Lung (tissue), 12 donors: ENCODE data around the gene CXCR1. TPM values are rescaled to one million over a fixed set of nuclear protein-coding genes. Genes with fewer than 3 reads are reported as not detected.

Experiments
- ATAC-seq: fragments of 200-7000 bp; cut with Tn5 transposase; one replicate; pipeline ENCODE4 v1.9.1; 2020; ENCODE audit warnings: moderate number of reproducible peaks; ENCODE audit not compliant: insufficient read depth, low FRiP score
- DNase-seq, 3 donors: peaks; one replicate each; pipeline ENCODE4 v3.0.0-alpha.2; 2013 to 2017
- H3K27ac ChIP-seq, 2 donors: one replicate each; pipeline ENCODE4 v1.5.1; 2013; ENCODE audit warnings: mild to moderate bottlenecking in 2 of 2, moderate library complexity in 2 of 2, control low read depth in 1 of 2, inconsistent platforms in 1 of 2, low read depth in 1 of 2, low read length in 1 of 2
- H3K27me3 ChIP-seq, 3 donors: one replicate each; pipeline ENCODE4 v1.5.1; 2013; ENCODE audit warnings: low read length in 2 of 3; ENCODE audit not compliant: control insufficient read depth in 3 of 3, insufficient read depth in 3 of 3
- H3K36me3 ChIP-seq, 4 donors: one replicate each; pipeline ENCODE4 v1.5.1; 2013; ENCODE audit warnings: low read length in 4 of 4, mild to moderate bottlenecking in 1 of 4, moderate library complexity in 1 of 4; ENCODE audit not compliant: control insufficient read depth in 4 of 4, insufficient read depth in 4 of 4
- H3K4me1 ChIP-seq, 5 donors: one replicate each; pipeline ENCODE4 v1.5.1; 2013; ENCODE audit warnings: low read length in 5 of 5, mild to moderate bottlenecking in 2 of 5, moderate library complexity in 1 of 5; ENCODE audit not compliant: control insufficient read depth in 5 of 5, insufficient read depth in 5 of 5
- H3K4me3 ChIP-seq: one replicate; pipeline ENCODE4 v1.5.1; 2013; ENCODE audit warnings: mild to moderate bottlenecking, control low read depth, moderate library complexity
- H3K9ac ChIP-seq, 2 donors: one replicate each; pipeline ENCODE4 v1.5.1; 2013; ENCODE audit warnings: low read length in 2 of 2, control low read depth in 1 of 2; ENCODE audit not compliant: insufficient read depth in 1 of 2
- H3K9me3 ChIP-seq, 4 donors: one replicate each; pipeline ENCODE4 v1.5.1; 2013; ENCODE audit warnings: low read length in 3 of 4, mild to moderate bottlenecking in 1 of 4, moderate library complexity in 1 of 4; ENCODE audit not compliant: control insufficient read depth in 4 of 4, insufficient read depth in 3 of 4
- WGBS, 2 donors: extraction: QIAGEN DNeasy Blood & Tissue Kit; methylation state at CpG; one replicate each; pipeline ENCODE4 v1.1.7; 2013; 5-methylcytosine and 5-hydroxymethylcytosine counted together
- polyA plus RNA-seq, 2 donors: library from polyadenylated mRNA; stranded (reverse); fragments of 200-250 nt; gene quantifications; one replicate each; pipeline ENCODE4 v1.2.1, GENCODE V29; 2013
- total RNA-seq, 2 donors: library from RNA; depleted of rRNA in 1 of 2; stranded (reverse); fragments of >200 nt in 1 of 2; gene quantifications; one replicate each; pipeline ENCODE4 v1.2.1, GENCODE V29; 2014 to 2021
- TF ChIP-seq, protein P1 (sequence below): IDR thresholded peaks from 2 replicates; pipeline ENCODE4 v1.5.1; 2012; ENCODE audit warnings: mild to moderate bottlenecking; ENCODE audit errors: control extremely low read depth, extremely low read depth
- donor health status: control.
- donor health status: control.
- donor health status: Bipolar disorder and iron deficiency.
- donor health status: healthy.
- donor health status: DM: yes; HTN: yes; CAD: no.

Gene CXCR1
- total and polyA plus RNA-seq, 4 donors: 0.47 to 49.0 (median 4.2) TPM

DNA sequence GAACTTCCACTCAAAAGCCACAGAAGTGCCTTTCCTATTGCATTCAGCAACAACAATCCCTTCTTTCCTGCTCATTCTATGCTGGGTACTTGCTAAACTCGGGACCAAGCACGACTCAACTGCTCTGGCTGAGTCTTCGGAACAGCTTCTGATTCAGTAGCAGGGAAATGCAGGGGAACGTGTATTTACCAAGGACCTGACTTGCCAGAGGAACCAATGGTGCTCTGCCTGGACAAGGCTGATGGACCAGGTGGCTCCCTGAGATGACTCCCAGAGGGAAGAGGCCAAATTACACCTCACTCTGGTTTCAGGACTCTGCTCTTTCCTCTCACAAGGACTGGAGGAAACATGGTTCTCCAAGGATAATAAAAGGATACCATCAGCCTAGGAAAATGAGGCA is 28.7 kb downstream of the CXCR1 start:
- TF ChIP-seq, protein P1, sequence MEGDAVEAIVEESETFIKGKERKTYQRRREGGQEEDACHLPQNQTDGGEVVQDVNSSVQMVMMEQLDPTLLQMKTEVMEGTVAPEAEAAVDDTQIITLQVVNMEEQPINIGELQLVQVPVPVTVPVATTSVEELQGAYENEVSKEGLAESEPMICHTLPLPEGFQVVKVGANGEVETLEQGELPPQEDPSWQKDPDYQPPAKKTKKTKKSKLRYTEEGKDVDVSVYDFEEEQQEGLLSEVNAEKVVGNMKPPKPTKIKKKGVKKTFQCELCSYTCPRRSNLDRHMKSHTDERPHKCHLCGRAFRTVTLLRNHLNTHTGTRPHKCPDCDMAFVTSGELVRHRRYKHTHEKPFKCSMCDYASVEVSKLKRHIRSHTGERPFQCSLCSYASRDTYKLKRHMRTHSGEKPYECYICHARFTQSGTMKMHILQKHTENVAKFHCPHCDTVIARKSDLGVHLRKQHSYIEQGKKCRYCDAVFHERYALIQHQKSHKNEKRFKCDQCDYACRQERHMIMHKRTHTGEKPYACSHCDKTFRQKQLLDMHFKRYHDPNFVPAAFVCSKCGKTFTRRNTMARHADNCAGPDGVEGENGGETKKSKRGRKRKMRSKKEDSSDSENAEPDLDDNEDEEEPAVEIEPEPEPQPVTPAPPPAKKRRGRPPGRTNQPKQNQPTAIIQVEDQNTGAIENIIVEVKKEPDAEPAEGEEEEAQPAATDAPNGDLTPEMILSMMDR: no peak
- 64 to 76% methylated on average over 4 of the region's 4 CpGs for WGBS, 2 donors
- ATAC-seq (no peak), DNase-seq (no peak)
- peaks cover 0 to 3% (median 0%) of the 10 kb centered on the region in 4 donors for H3K9me3 ChIP-seq
- peaks cover 0 to 15% (median 0%) of the 10 kb centered on the region in 3 donors for H3K27me3 ChIP-seq
- H3K27ac ChIP-seq: no peak overlapping the region
- no peaks in the 10 kb centered on the region for H3K4me1 ChIP-seq
- no peaks in the 10 kb centered on the region for H3K36me3 ChIP-seq
- H3K4me3 ChIP-seq: no peak overlapping the region
- no peak overlapping the region for H3K9ac ChIP-seq

GRCh38 chr2:218137514-218137913 is 29.2 kb downstream of the CXCR1 start:
- peaks cover 0 to 3% (median 0%) of the 10 kb centered on the region in 4 donors for H3K9me3 ChIP-seq
- H3K4me1 ChIP-seq: no peaks in the 10 kb centered on the region
- no peak overlapping the region for H3K27ac ChIP-seq
- TF ChIP-seq, protein P1: no peak
- H3K27me3 ChIP-seq: peaks cover 0 to 15% (median 0%) of the 10 kb centered on the region in 3 donors
- WGBS, 2 donors: 23 to 41% methylated on average over 3 of the region's 3 CpGs
- ATAC-seq (no peak), DNase-seq (no peak)
- H3K9ac ChIP-seq: no peak overlapping the region
- H3K4me3 ChIP-seq: no peak overlapping the region
- no peaks in the 10 kb centered on the region for H3K36me3 ChIP-seq

GRCh38 chr2:218130822-218131221 is 35.9 kb downstream of the CXCR1 start:
- ATAC-seq (no peak), DNase-seq (no peak)
- no peak overlapping the region for H3K9ac ChIP-seq
- H3K4me3 ChIP-seq: no peak overlapping the region
- H3K27me3 ChIP-seq: no peaks in the 10 kb centered on the region
- peaks cover 0 to 3% (median 0%) of the 10 kb centered on the region in 4 donors for H3K9me3 ChIP-seq
- TF ChIP-seq, protein P1: no peak
- no peak overlapping the region for H3K27ac ChIP-seq
- peaks cover 0 to 2% (median 0%) of the 10 kb centered on the region in 5 donors for H3K4me1 ChIP-seq
- no peaks in the 10 kb centered on the region for H3K36me3 ChIP-seq

DNA sequence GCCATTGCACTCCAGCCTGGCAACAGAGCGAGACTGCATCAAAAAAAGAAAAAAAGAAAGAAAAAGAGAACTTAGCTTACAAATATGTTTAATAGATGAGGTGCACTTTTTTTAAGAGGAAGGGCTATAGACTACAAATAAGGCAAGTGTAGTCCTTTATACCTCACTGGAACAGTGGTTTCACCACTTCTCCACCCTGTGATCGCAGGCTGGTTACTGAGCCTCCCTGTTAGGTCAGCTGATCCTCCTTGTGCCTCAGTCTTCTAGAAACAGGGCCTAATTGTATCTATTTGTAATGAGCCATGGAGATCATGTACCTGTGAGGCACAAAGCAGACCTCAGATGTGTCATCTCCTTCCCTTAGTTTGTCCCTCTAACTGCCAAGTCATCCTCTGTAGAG is 36.4 kb downstream of the CXCR1 start:
- 88 to 94% methylated on average over 2 of the region's 2 CpGs for WGBS, 2 donors
- no peak overlapping the region for H3K4me3 ChIP-seq
- no peak for ATAC-seq

More for the DNA sequence above, 36.4 kb downstream of the CXCR1 start:
- TF ChIP-seq, protein P1: no peak
- Histone ChIP-seq H3K27me3 (no peaks in the 10 kb centered on the region), H3K9ac (no peak overlapping the region), H3K27ac (no peak overlapping the region), H3K9me3 (peaks cover 0 to under 1% (median 0%) of the 10 kb centered on the region in 4 donors), H3K36me3 (no peaks in the 10 kb centered on the region), H3K4me1 (peaks cover 0 to 5% (median 0%) of the 10 kb centered on the region in 5 donors)
- no peak for DNase-seq
